H1 (cell line): ENCODE measurements around the gene C21orf58. TPM values are rescaled to one million over a fixed set of nuclear protein-coding genes. Genes with fewer than 3 reads are reported as not detected.

Source experiments
- CEBPB ChIP-seq: IDR thresholded peaks from 2 replicates; pipeline ENCODE4 v1.6.1; 2012; ENCODE audit warnings: low read depth, low read length
- E2F6 ChIP-seq: IDR thresholded peaks from 2 replicates; pipeline ENCODE4 v1.6.1; 2012; ENCODE audit warnings: inconsistent platforms
- EGR1 ChIP-seq: IDR thresholded peaks from 2 replicates; pipeline ENCODE4 v1.6.1; 2011; ENCODE audit warnings: low read depth, low read length, borderline replicate concordance
- YY1 ChIP-seq: IDR thresholded peaks from 2 replicates; pipeline ENCODE4 v1.6.1; 2011; ENCODE audit warnings: low read depth, mild to moderate bottlenecking, low read length
- polyA plus RNA-seq, 7 experiments: library from polyadenylated mRNA; depleted of rRNA in 3 of 7; stranded (reverse) in 5 of 7; unstranded in 2 of 7; fragments of >200 nt in 5 of 7; fragments of 200-250 nt in 2 of 7; gene quantifications; 1 replicate in 5 of 7; 2 replicates in 1 of 7; 4 replicates in 1 of 7; pipeline versions ENCODE4 v1.2.1 to v1.2.3, GENCODE V29; 2011 to 2013; ENCODE audit warnings: missing spikeins in 2 of 7, mixed read lengths in 2 of 7
- total RNA-seq: library from RNA; stranded (reverse); fragmentation: NEBNext Ultra II Directional; extraction: Animal tissue kit (Norgen Biotek cat#: 25700); gene quantifications from 2 replicates; pipeline ENCODE4 v1.2.1, GENCODE V29; 2021

C21orf58 gene
- total and polyA plus RNA-seq, 2 of the 8 experiments (the other 6 are each of a cell fraction or from before 2014, with no cell fraction given) = 13.8 to 26.1 TPM

GRCh38 chr21:46295996-46296752 is 27.5 kb downstream of the C21orf58 start (continued):
- TF ChIP-seq YY1 (no peak), EGR1 (no peak), E2F6 (peak; percentile 63; the same call in 1 of the 2 replicates), CEBPB (no peak)
